C1 segment of cervical spinal cord (tissue), 14 donors: ENCODE measurements around the gene NHS.

Experiments used
- DNase-seq, 14 donors: peaks; one replicate each; lab custom pipeline; 2025; lab: John Stamatoyannopoulos, UW

The NHS gene

GRCh38 chrX:17725181-17725580, 350.2 kb downstream of the NHS start:
- DNase-seq = no peak

GRCh38 chrX:17732138-17732783, 357.3 kb downstream of the NHS start:
- no peak for DNase-seq

- DNase-seq = no peak
Observed at GRCh38 chrX:17735406-17735805, 360.4 kb downstream of the NHS start.

GRCh38 chrX:17736478-17736855, 361.5 kb downstream of the NHS start:
- DNase-seq = no peak

GRCh38 chrX:17736856-17737709, 362.1 kb downstream of the NHS start, which contains the start of gene SCML1:
Gene SCML1, plus strand, starts transcription at chrX:17737493. Its CDS starts 6,694 bp downstream, at chrX:17744187.
- DNase-seq = peak; percentile 50 to 97 (median 88)

- peak in 1 of 14 donors; percentile 18 for DNase-seq
Observed at GRCh38 chrX:17737710-17737985, 362.6 kb downstream of the NHS start.

- peak in 3 of 14 donors; percentile 13 to 25 (median 19) for DNase-seq
Observed at GRCh38 chrX:17737986-17738713, 363.1 kb downstream of the NHS start.

GRCh38 chrX:17738737-17739535, 363.9 kb downstream of the NHS start:
- no peak for DNase-seq

GRCh38 chrX:17740137-17741122, 365.4 kb downstream of the NHS start:
- DNase-seq = no peak

- no peak for DNase-seq
Observed at GRCh38 chrX:17741123-17741511, 366.1 kb downstream of the NHS start.

- DNase-seq = no peak
Observed at GRCh38 chrX:17743913-17744312, 368.9 kb downstream of the NHS start.

- DNase-seq = no peak
Observed at GRCh38 chrX:17744896-17745523, 370.0 kb downstream of the NHS start.

- no peak for DNase-seq
Observed at GRCh38 chrX:17747692-17748091, 372.7 kb downstream of the NHS start.

- DNase-seq = no peak
Observed at GRCh38 chrX:17748684-17749083, 373.7 kb downstream of the NHS start.

GRCh38 chrX:17750436-17750835, 375.4 kb downstream of the NHS start:
- DNase-seq = no peak

- no peak for DNase-seq
Observed at GRCh38 chrX:17758382-17758781, 383.4 kb downstream of the NHS start.

- peak in 1 of 14 donors; percentile 0 for DNase-seq
Observed at GRCh38 chrX:17759990-17760389, 385.0 kb downstream of the NHS start.

GRCh38 chrX:17767734-17768133, 392.7 kb downstream of the NHS start:
- no peak for DNase-seq

- DNase-seq = no peak
Observed at GRCh38 chrX:17768997-17769396, 394.0 kb downstream of the NHS start.

GRCh38 chrX:17769701-17770269, 394.8 kb downstream of the NHS start:
- DNase-seq = no peak
